AG09309 (cell line): Measurements from ENCODE around the gene LUC7L3.

ENCODE experiments used
- DNase-seq: peaks from one replicate; pipeline ENCODE4 v3.0.0-alpha.2; 2010; ENCODE audit warnings: low read depth
- H3K4me3 ChIP-seq: 2 replicates; pipeline ENCODE4 v1.5.1; 2011; ENCODE audit warnings: mild to moderate bottlenecking, low read depth, low read length, moderate library complexity; ENCODE audit not compliant: control insufficient read depth
- CTCF ChIP-seq: IDR thresholded peaks from 2 replicates; pipeline ENCODE4 v1.5.1; 2011; ENCODE audit warnings: mild to moderate bottlenecking, low read depth, low read length, inconsistent platforms; ENCODE audit not compliant: insufficient read depth, control insufficient read depth; ENCODE audit errors: missing control alignments

The LUC7L3 gene

DNA sequence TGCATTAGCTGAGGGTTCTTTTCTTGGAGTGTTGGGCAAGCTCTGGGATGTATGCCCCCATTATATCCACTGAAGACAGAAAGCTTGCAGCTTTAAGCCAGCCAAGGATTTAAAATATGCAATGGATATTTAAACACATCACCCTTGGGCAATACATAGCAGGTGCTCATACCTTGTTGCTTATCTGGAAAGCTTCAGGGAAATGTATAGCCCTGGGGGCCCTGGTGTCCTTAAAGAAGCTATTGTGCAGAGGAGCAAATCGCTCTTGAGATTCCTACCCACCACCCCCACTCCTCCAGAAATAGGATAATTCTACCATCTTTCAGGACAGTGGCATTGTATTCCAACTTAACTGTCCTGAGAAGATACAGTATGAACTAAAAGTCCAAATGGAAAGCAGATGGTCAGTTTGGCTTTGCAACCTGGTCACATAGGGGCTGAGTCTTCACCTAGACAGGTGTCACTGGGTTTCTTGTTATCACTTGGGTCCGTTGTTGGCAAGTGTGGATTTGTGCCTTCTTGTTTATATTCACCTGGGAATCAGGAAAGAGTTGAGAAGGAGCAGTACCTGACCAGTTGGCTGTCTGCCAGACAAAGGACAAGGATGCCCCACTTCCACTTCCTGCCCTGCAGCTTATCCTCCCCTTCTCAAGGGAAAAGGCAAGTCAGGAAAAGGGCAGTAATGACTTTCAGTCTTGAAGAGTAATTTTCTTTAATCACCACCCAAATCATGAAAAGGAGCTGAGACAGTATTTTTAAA lies 44.5 kb downstream of the LUC7L3 start:
- no peak overlapping the region for H3K4me3 ChIP-seq
- no peak for TF ChIP-seq CTCF
- DNase-seq, result no peak

DNA sequence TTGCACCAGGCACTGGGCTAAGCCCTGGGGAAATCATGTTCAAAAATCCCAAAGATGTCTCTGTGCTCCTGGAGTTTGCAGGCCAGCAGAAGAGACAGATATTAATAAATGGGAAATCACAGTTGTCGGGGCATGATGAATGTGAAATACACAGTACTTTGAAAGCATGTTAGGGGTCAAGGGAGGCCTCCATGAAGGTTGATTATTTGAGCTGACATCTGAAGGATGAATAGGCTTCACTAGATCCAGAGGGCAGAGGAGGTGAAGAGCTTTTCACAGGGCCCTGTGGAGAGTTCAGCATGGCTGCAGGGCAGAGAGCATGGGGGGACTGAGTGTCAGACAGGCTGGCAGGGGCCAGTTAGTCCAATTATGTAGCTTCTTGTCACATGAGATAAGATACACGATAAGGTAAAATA lies 45.3 kb downstream of the LUC7L3 start:
- DNase-seq, result no peak
- no peak overlapping the region for H3K4me3 ChIP-seq
- no peak for TF ChIP-seq CTCF

- no peak for TF ChIP-seq CTCF
- H3K4me3 ChIP-seq, result no peak overlapping the region
Observed at GRCh38 chr17:50765454-50766221, 46.2 kb downstream of the LUC7L3 start.

GRCh38 chr17:50766222-50767023 lies 47.0 kb downstream of the LUC7L3 start:
- no peak for DNase-seq
- no peak overlapping the region for H3K4me3 ChIP-seq
- TF ChIP-seq CTCF, result no peak

More at GRCh38 chr17:50765454-50766221, 46.2 kb downstream of the LUC7L3 start:
- DNase-seq, result no peak

- H3K4me3 ChIP-seq, result no peak overlapping the region
- no peak for TF ChIP-seq CTCF
- DNase-seq, result no peak
Observed at GRCh38 chr17:50767030-50767429, 47.6 kb downstream of the LUC7L3 start.

DNA sequence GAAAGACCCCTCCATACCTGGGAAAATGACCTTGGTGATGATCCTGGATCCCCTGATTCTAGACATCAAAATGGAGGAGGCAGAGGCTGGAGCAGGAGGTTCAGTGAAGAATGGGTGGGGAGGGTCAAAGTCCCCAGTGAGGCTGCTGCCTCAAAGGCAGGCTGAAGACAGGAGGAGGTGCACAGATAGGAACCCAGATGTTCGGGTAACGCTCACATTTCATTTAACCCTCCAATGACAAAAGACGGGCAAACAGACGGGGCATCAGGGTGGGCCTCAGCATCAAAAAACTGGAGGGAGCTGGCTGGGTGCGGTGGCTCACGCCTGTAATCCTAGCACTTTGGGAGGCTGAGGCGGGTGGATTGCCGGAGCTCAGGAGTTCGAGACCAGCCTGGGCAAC lies 48.0 kb downstream of the LUC7L3 start, which contains the start of gene ANKRD40CL:
Gene ANKRD40CL, minus strand, starts transcription at position 73 of the 400 bp plus-strand sequence. CDS start 605 bp downstream, outside the sequence.
- no peak for TF ChIP-seq CTCF
- H3K4me3 ChIP-seq, result no peak within 1 kb of the TSS
- no peak for DNase-seq
